Measurements from ENCODE around the gene DRC3. TPM values are rescaled to one million over a fixed set of nuclear protein-coding genes. Genes with fewer than 3 reads are reported as not detected.
A peak's percentile ranks its signal among the peaks of the same experiment; 100 is the strongest.

The DRC3 gene
- total RNA-seq, 1 experiment from 2014 or later: not detected

- no peak for DNase-seq
- no peaks in the 10 kb centered on the region for H3K36me3 ChIP-seq (ENCODE audit: insufficient read depth, low read length)
Measured at GRCh38 chr17:17964710-17965109, 8.0 kb upstream of the DRC3 start.

GRCh38 chr17:17965152-17965721 lies 7.4 kb upstream of the DRC3 start:
- Histone ChIP-seq H3K9me3 (ENCODE audit: low read length) (no peaks in the 10 kb centered on the region), H3K9ac (ENCODE audit: low read length) (no peak overlapping the region), H2AFZ (ENCODE audit: low read length) (no peak overlapping the region), H3K4me2 (ENCODE audit: low read depth, low read length, poor library complexity, severe bottlenecking) (no peak overlapping the region), H4K20me1 (ENCODE audit: insufficient read depth, low read depth, low read length) (0 out of 2 replicates have a peak, but pooled peaks cover 8% of the 10 kb centered on the region), H3K27ac (ENCODE audit: low read length) (no peak overlapping the region), H3K4me1 (ENCODE audit: low read length) (no peaks in the 10 kb centered on the region), H3K9me2 (replicated peaks; ENCODE audit: insufficient read depth, low read length) (no peaks in the 10 kb centered on the region), H3K36me3 (ENCODE audit: insufficient read depth, low read length) (no peaks in the 10 kb centered on the region), H3K4me3 (ENCODE audit: low read length) (no peak overlapping the region), H3K27me3 (ENCODE audit: low read length) (no peaks in the 10 kb centered on the region; the same call in 1 of the 2 replicates), H3K79me2 (ENCODE audit: low read length) (no peaks in the 10 kb centered on the region)
- DNase-seq: no peak

More at GRCh38 chr17:17964710-17965109, 8.0 kb upstream of the DRC3 start:
- no peak overlapping the region for H3K9ac ChIP-seq (ENCODE audit: low read length)
- no peaks in the 10 kb centered on the region for H3K9me2 ChIP-seq (replicated peaks; ENCODE audit: insufficient read depth, low read length)
- H3K9me3 ChIP-seq (ENCODE audit: low read length): no peaks in the 10 kb centered on the region
- H2AFZ ChIP-seq (ENCODE audit: low read length): no peak overlapping the region
- H3K79me2 ChIP-seq (ENCODE audit: low read length): no peaks in the 10 kb centered on the region
- H3K27ac ChIP-seq (ENCODE audit: low read length): no peak overlapping the region
- no peaks in the 10 kb centered on the region for H3K4me1 ChIP-seq (ENCODE audit: low read length)
- H3K27me3 ChIP-seq (ENCODE audit: low read length): no peaks in the 10 kb centered on the region; the same call in 1 of the 2 replicates
- H3K4me2 ChIP-seq (ENCODE audit: low read depth, low read length, poor library complexity, severe bottlenecking): no peak overlapping the region
- H4K20me1 ChIP-seq (ENCODE audit: insufficient read depth, low read depth, low read length): 0 out of 2 replicates have a peak, but pooled peaks cover 8% of the 10 kb centered on the region
- no peak overlapping the region for H3K4me3 ChIP-seq (ENCODE audit: low read length)

- Histone ChIP-seq H3K36me3 (ENCODE audit: insufficient read depth, low read length) (no peaks in the 10 kb centered on the region), H3K27ac (ENCODE audit: low read length) (no peak overlapping the region), H3K79me2 (ENCODE audit: low read length) (no peaks in the 10 kb centered on the region), H3K27me3 (ENCODE audit: low read length) (no peaks in the 10 kb centered on the region; the same call in 1 of the 2 replicates), H3K9me2 (replicated peaks; ENCODE audit: insufficient read depth, low read length) (no peaks in the 10 kb centered on the region), H2AFZ (ENCODE audit: low read length) (no peak overlapping the region), H4K20me1 (ENCODE audit: insufficient read depth, low read depth, low read length) (0 out of 2 replicates have a peak, but pooled peaks cover 8% of the 10 kb centered on the region), H3K4me2 (ENCODE audit: low read depth, low read length, poor library complexity, severe bottlenecking) (no peak overlapping the region), H3K4me3 (ENCODE audit: low read length) (no peak overlapping the region), H3K9me3 (ENCODE audit: low read length) (no peaks in the 10 kb centered on the region), H3K4me1 (ENCODE audit: low read length) (peaks cover 6% of the 10 kb centered on the region), H3K9ac (ENCODE audit: low read length) (no peak overlapping the region)
- no peak for DNase-seq
Measured at GRCh38 chr17:17966399-17966798, 6.3 kb upstream of the DRC3 start.

- Histone ChIP-seq H3K9me2 (replicated peaks; ENCODE audit: insufficient read depth, low read length) (no peaks in the 10 kb centered on the region), H3K79me2 (ENCODE audit: low read length) (no peaks in the 10 kb centered on the region), H3K4me2 (ENCODE audit: low read depth, low read length, poor library complexity, severe bottlenecking) (peak overlapping the region; percentile 85), H3K9ac (ENCODE audit: low read length) (peak overlapping the region; percentile 77), H3K27ac (ENCODE audit: low read length) (no peak overlapping the region), H2AFZ (ENCODE audit: low read length) (no peak overlapping the region), H3K36me3 (ENCODE audit: insufficient read depth, low read length) (no peaks in the 10 kb centered on the region), H3K9me3 (ENCODE audit: low read length) (no peaks in the 10 kb centered on the region), H3K4me1 (ENCODE audit: low read length) (peaks cover 16% of the 10 kb centered on the region), H3K4me3 (ENCODE audit: low read length) (peak overlapping the region; percentile 71), H4K20me1 (ENCODE audit: insufficient read depth, low read depth, low read length) (no peaks in the 10 kb centered on the region), H3K27me3 (ENCODE audit: low read length) (no peaks in the 10 kb centered on the region)
- no peak for DNase-seq
Measured at GRCh38 chr17:17970699-17971430, 1.8 kb upstream of the DRC3 start.

DNA sequence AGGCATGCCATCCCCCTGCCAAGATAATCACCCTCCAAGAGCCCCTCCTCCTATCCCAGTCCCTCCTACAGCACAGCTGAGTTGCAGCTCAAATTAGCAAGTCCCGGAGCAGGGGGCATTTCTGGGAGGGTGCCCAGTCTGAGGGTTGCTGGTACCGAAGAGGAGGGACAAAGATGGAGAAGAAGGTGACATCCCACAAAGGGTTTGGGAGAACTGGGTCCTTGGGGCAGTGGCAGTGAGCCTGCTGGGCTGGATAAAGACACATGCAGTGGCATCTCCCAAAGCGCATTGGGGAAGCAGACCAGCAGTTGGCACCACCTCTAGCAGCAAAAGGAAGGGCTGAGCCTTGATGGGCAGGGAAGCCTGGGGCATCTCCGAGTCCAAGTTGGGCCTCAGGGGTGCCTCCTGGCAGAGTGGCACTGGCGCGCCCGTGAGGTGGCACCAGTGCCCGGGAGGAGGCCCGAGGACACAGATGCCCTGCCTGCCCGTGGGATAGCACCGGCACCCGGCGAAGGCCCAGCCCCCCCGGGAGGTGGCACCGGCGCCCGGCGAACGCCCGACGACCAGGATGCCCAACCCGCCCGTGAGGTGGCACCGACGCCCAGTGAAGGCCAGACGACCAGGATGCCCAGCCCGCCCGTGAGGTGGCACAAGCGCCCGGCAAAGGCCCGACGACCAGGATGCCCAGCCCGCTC lies 1.1 kb upstream of the DRC3 start:
- no peaks in the 10 kb centered on the region for H3K9me3 ChIP-seq (ENCODE audit: low read length)
- H3K27ac ChIP-seq (ENCODE audit: low read length): no peak overlapping the region
- peak overlapping the region; percentile 82; the same call in 1 of the 2 replicates for H2AFZ ChIP-seq (ENCODE audit: low read length)
- peak overlapping the region; percentile 71 for H3K4me3 ChIP-seq (ENCODE audit: low read length)
- peak overlapping the region; percentile 77 for H3K9ac ChIP-seq (ENCODE audit: low read length)
- DNase-seq: no peak
- H3K36me3 ChIP-seq (ENCODE audit: insufficient read depth, low read length): no peaks in the 10 kb centered on the region
- H3K79me2 ChIP-seq (ENCODE audit: low read length): no peaks in the 10 kb centered on the region
- peaks cover 16% of the 10 kb centered on the region for H3K4me1 ChIP-seq (ENCODE audit: low read length)
- no peaks in the 10 kb centered on the region for H3K27me3 ChIP-seq (ENCODE audit: low read length)
- no peaks in the 10 kb centered on the region for H3K9me2 ChIP-seq (replicated peaks; ENCODE audit: insufficient read depth, low read length)
- H3K4me2 ChIP-seq (ENCODE audit: low read depth, low read length, poor library complexity, severe bottlenecking): peak overlapping the region; percentile 85
- no peaks in the 10 kb centered on the region for H4K20me1 ChIP-seq (ENCODE audit: insufficient read depth, low read depth, low read length)

- H3K4me1 ChIP-seq (ENCODE audit: low read length): peaks cover 16% of the 10 kb centered on the region
- DNase-seq: no peak
- H3K9ac ChIP-seq (ENCODE audit: low read length): peak overlapping the region; percentile 11
- H3K79me2 ChIP-seq (ENCODE audit: low read length): no peaks in the 10 kb centered on the region
- no peaks in the 10 kb centered on the region for H3K36me3 ChIP-seq (ENCODE audit: insufficient read depth, low read length)
- H4K20me1 ChIP-seq (ENCODE audit: insufficient read depth, low read depth, low read length): no peaks in the 10 kb centered on the region
- peak overlapping the region; percentile 59 for H3K4me3 ChIP-seq (ENCODE audit: low read length)
- H3K9me3 ChIP-seq (ENCODE audit: low read length): no peaks in the 10 kb centered on the region
- H2AFZ ChIP-seq (ENCODE audit: low read length): no peak overlapping the region
- H3K27ac ChIP-seq (ENCODE audit: low read length): no peak overlapping the region
- H3K27me3 ChIP-seq (ENCODE audit: low read length): no peaks in the 10 kb centered on the region
- no peaks in the 10 kb centered on the region for H3K9me2 ChIP-seq (replicated peaks; ENCODE audit: insufficient read depth, low read length)
- peak overlapping the region; percentile 65 for H3K4me2 ChIP-seq (ENCODE audit: low read depth, low read length, poor library complexity, severe bottlenecking)
Measured at GRCh38 chr17:17972952-17973254, 241 bp downstream of the DRC3 start.

DNA sequence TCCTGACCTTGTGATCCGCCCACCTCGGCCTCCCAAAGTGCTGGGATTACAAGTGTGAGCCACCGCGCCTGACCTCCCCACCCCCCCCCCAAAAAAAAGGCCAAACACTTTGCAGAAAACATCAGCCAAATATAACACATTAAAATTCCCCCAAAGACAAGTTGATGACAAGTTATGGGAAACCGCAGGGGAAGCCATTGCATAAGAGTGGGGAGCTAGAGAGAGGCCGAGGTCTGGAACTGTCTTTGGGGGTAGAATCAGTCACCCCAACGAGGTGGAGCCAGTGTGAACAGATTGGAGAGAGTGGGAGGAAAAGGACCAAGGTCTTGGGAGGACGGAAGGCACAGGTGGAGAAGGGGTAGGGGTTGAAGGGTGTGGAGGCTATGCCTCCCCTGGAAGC lies 2.8 kb downstream of the DRC3 start:
- Histone ChIP-seq H3K4me3 (ENCODE audit: low read length) (no peak overlapping the region), H3K4me1 (ENCODE audit: low read length) (peaks cover 16% of the 10 kb centered on the region), H4K20me1 (ENCODE audit: insufficient read depth, low read depth, low read length) (no peaks in the 10 kb centered on the region), H3K27ac (ENCODE audit: low read length) (no peak overlapping the region), H3K9ac (ENCODE audit: low read length) (no peak overlapping the region), H3K27me3 (ENCODE audit: low read length) (no peaks in the 10 kb centered on the region), H2AFZ (ENCODE audit: low read length) (no peak overlapping the region), H3K36me3 (ENCODE audit: insufficient read depth, low read length) (no peaks in the 10 kb centered on the region), H3K79me2 (ENCODE audit: low read length) (no peaks in the 10 kb centered on the region), H3K9me3 (ENCODE audit: low read length) (no peaks in the 10 kb centered on the region), H3K9me2 (replicated peaks; ENCODE audit: insufficient read depth, low read length) (no peaks in the 10 kb centered on the region), H3K4me2 (ENCODE audit: low read depth, low read length, poor library complexity, severe bottlenecking) (no peak overlapping the region)
- no peak for DNase-seq

DNA sequence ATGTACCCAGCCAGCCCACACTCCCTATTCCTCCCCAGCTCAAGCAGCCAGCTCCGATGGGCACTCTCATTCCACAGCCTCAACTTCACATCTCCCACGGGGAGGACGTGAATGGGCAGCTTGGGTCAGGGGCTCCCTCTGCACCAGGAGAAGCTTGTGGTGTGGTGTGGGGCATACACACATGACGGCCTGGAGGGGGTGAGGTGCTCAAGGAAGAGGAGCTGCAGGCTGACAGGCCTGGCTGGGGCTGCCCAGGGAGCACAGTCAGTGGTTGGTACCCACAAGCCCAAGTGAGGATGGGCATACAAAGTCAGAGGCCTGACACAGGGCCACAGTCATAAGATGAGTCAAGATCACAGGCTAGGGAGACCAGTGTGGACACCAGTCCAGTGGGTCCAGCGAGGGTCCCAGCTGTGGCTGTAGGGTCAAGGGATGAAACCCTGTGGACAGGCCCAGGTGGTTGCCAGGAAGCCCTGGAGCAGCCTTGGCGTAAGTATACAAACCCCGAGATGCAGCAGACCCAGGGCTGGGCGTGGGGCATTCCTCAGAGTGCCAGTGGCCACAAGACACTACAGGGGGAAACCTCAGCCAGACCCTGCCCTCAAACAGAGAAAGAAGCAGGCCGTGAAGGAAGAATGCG lies 4.4 kb downstream of the DRC3 start:
- H3K36me3 ChIP-seq (ENCODE audit: insufficient read depth, low read length): no peaks in the 10 kb centered on the region
- no peaks in the 10 kb centered on the region for H4K20me1 ChIP-seq (ENCODE audit: insufficient read depth, low read depth, low read length)
- H3K27me3 ChIP-seq (ENCODE audit: low read length): no peaks in the 10 kb centered on the region
- H3K4me2 ChIP-seq (ENCODE audit: low read depth, low read length, poor library complexity, severe bottlenecking): no peak overlapping the region
- no peak overlapping the region for H3K4me3 ChIP-seq (ENCODE audit: low read length)
- H3K27ac ChIP-seq (ENCODE audit: low read length): no peak overlapping the region
- DNase-seq: no peak
- no peak overlapping the region for H2AFZ ChIP-seq (ENCODE audit: low read length)
- H3K9me2 ChIP-seq (replicated peaks; ENCODE audit: insufficient read depth, low read length): no peaks in the 10 kb centered on the region
- peaks cover 5% of the 10 kb centered on the region for H3K4me1 ChIP-seq (ENCODE audit: low read length)
- no peaks in the 10 kb centered on the region for H3K9me3 ChIP-seq (ENCODE audit: low read length)
- H3K9ac ChIP-seq (ENCODE audit: low read length): no peak overlapping the region
- no peaks in the 10 kb centered on the region for H3K79me2 ChIP-seq (ENCODE audit: low read length)
